GM12873 (cell line): ENCODE data around the gene TAP1.

Experiments used
- CTCF ChIP-seq: IDR thresholded peaks from 2 replicates; pipeline ENCODE4 v1.5.1; 2012; ENCODE audit warnings: low read depth, mild to moderate bottlenecking, moderate library complexity, low read length, control low read depth; ENCODE audit not compliant: insufficient read depth; ENCODE audit errors: missing control alignments

Gene TAP1

GRCh38 chr6:32835167-32835893 is 18.2 kb downstream of the TAP1 start:
- no peak for TF ChIP-seq CTCF

GRCh38 chr6:32833664-32834063 is 19.8 kb downstream of the TAP1 start:
- TF ChIP-seq CTCF, result no peak

- TF ChIP-seq CTCF, result no peak
Observed at GRCh38 chr6:32832535-32832934, 21.0 kb downstream of the TAP1 start.

- TF ChIP-seq CTCF, result no peak
Observed at GRCh38 chr6:32830936-32831335, 22.6 kb downstream of the TAP1 start.

GRCh38 chr6:32830017-32830416 is 23.5 kb downstream of the TAP1 start:
- TF ChIP-seq CTCF, result no peak

- no peak for TF ChIP-seq CTCF
Observed at GRCh38 chr6:32829495-32829894, 24.0 kb downstream of the TAP1 start.

GRCh38 chr6:32827025-32827424 is 26.5 kb downstream of the TAP1 start:
- TF ChIP-seq CTCF, result no peak
